Stimulated activated CD4-positive, alpha-beta T cell treated with anti-CD3 and anti-CD28 coated beads, Interleukin-4, amount 100 ng/mL, for 24 hours (primary cell): ENCODE measurements around the gene ATXN2.
A peak's percentile ranks its signal among the peaks of the same experiment; 100 is the strongest.
"Not testable (repeated sequence)": the region's sequence is repeated elsewhere in the genome, so short reads cannot be mapped to it uniquely, and the experiment has no call there.

Experiments
- DNase-seq: peaks from one replicate; pipeline ENCODE4 v3.0.0-alpha.2; 2020

The ATXN2 gene

DNA sequence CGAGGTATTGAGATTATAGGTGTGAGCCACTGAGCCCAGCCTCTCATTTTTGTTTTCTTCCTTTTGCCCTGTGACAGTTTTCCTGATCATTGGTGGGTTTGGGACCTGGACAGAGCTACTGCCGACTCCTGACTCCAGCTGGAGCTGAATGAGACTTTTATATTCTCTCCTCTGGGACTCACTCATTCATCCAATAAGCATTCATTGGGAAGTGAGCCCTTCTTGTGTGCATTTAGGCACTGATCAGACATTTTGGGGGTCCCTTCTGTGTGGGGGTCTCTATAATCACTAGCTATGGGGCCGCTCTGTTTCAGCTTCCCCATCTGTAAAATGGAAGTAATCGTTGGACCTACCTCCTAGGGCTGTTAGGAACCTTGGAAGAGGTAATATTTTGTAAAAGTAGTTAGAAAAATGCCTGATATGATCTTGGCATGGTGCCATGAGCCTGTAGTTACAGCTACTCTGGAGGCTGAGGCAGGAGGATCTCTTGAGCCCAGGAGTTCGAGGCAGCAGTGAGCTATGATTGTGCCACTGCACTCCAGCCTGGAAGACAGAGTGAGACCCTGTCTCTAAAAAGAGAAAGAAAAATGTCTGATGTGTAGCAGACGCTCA lies 186.2 kb downstream of the ATXN2 start:
- DNase-seq = no peak

- DNase-seq = no peak
Measured at GRCh38 chr12:111412007-111412829, 186.9 kb downstream of the ATXN2 start.

GRCh38 chr12:111411185-111411764 lies 187.8 kb downstream of the ATXN2 start:
- no peak for DNase-seq

GRCh38 chr12:111410431-111411184 lies 188.5 kb downstream of the ATXN2 start:
- DNase-seq = no peak

DNA sequence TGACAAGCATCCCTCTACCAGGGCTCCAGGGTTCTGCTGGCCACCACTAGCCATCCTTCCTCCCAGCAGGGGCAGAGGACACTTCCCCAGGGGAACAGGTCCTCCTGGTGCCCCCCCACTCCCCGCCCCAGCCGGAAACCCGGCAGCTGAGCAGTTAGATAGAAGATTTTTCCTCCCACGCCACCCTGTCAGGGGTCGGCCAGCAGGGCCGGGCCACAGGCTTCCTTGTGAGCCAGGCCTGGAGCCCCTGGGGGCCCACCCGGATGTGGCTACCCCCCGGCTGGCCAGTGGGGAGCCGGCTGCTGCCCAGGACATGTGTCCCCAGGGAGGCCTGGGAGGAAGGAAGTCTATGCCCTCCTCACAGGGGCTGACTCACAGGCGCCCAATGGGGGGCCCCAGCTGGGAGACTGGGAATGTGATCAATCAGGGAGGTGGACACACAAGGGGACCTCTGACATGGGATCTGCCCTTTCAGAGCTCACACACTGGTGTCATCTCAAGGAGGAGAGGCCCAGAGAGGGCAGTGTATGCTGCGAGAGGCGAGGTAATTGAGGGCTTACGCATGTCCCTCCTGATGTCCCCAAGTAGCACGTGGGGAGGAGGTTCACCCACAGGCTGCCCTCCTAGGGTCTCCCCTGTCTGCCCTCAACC lies 189.2 kb downstream of the ATXN2 start:
- peak; percentile 46 for DNase-seq

DNA sequence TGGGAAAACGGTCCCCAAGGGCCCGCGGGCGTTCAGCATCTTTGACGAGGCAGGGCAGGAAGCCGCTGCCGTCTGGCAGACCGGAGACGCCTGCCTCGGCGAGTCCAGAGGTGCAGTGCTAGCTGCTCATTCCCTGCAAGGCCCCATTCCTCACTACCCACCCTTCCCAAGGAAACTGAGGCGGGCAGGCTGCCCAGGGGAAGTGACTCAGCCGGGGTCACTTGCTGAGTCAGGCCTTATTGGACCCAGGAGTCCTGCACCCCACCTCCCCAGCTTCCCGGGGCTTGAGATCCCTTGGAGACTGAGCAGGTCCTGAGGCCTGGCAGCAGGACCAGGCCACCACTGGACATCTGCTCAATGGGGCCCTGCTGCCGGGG lies 189.7 kb downstream of the ATXN2 start:
- no peak for DNase-seq

DNA sequence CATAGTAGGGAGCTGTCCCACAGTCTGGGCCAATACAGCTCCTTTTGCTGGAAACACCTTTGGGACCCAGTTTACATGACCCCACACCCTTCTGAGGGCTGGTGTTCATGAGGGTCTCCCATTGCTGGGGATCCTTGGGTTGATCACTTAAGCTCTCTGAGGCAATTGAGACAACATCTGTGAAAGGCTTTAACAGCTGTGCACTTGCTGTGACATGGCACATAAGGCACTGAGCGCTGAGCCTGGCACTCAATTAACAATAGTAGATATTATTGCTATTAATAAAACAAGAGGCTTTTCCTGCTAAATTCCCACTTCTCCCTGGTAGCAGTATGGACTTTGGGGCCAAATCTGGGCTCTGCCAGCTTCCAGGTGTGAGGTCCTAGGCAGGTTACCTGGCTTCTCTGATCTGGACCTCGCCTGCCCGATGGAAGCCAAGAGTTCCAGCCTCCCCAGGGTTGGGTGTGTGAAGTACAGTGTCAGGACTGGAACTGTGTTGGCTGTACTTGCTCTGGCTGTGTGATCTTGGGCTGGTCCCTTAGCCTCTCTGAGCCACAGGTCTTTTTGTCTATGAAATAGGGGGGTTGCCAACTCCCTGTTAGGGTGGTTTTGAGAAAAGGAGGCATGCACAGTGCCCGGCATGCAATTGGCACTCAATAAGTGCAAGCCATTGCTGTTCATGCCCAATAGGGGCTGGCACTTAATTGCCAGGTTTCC lies 190.3 kb downstream of the ATXN2 start:
- DNase-seq = no peak

DNA sequence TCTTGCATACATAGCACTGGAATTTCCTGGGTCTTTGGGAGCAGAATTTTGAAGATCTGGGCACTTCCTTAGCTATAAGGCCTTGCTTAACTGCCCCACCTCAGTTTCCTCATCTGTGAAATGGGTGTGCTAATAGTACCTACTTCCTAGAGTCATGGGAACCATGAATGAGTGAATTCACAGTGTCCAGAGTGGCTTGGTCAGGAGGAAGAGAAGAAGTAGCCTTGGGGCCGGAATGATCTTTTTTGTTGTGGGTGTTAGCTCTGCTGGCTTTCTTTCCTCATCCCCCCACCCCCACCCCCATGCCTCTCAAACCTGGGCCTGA lies 191.0 kb downstream of the ATXN2 start:
- no peak for DNase-seq

- no peak for DNase-seq
Measured at GRCh38 chr12:111407377-111408115, 191.6 kb downstream of the ATXN2 start.

- DNase-seq = peak; percentile 64
Measured at GRCh38 chr12:111406474-111407376, 192.4 kb downstream of the ATXN2 start.

DNA sequence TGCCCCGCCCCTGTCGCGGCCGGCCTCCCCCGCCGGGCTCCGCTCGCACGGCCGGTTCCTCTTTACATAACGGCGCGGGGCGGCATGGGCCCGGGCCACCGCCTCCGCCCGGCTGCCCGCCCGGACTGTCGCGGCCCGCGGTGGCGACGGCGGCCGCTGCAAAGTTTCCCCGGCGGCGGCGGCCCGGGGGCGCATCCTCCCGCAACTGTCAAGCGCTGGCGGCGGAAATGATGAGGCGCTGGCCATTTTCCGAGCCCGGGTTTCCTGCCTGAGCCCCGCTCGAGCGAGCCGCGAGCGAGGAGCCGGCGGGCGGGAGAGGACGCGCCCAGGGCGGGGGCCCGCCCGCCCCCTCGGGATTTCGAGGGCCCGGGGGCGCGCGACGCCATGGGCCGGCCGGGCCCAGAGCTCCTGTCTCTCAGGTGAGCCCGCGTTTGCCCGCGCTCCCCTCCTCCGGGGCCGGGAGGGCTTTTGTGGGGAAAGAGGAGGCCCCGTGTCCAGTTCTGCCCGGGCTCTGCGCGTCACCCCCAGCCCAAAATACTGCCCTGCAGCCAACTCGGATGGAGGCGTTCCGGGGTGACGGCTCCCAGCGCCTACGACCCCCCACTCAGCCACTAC lies 193.1 kb downstream of the ATXN2 start, which contains the start of gene SH2B3:
Gene SH2B3 (plus strand): TSS at position 65 of the 615 bp plus-strand sequence. CDS start 12,223 bp downstream, outside the sequence.
- peak; percentile 78 for DNase-seq

- peak; percentile 98 for DNase-seq
Measured at GRCh38 chr12:111405149-111405858, 193.8 kb downstream of the ATXN2 start.

- peak; percentile 77 for DNase-seq
Measured at GRCh38 chr12:111404362-111405148, 194.6 kb downstream of the ATXN2 start.

GRCh38 chr12:111402490-111402824 lies 196.7 kb downstream of the ATXN2 start:
- not testable (repeated sequence) for DNase-seq
